Erythroblast (primary cell): Measurements from ENCODE around the gene ELAPOR2.
"Not testable (repeated sequence)": the region's sequence is repeated elsewhere in the genome, so short reads cannot be mapped to it uniquely, and the experiment has no call there.

ENCODE experiments used
- GATA1 ChIP-seq: IDR thresholded peaks from 2 replicates; pipeline ENCODE4 v1.6.1; 2011; ENCODE audit warnings: low read depth, mild to moderate bottlenecking, control low read depth, low read length, moderate library complexity
- POLR2A ChIP-seq: IDR thresholded peaks from 2 replicates; pipeline ENCODE4 v1.6.1; 2011; ENCODE audit warnings: mild to moderate bottlenecking, low read length

- TF ChIP-seq POLR2A, GATA1: not testable (repeated sequence)
Observed at GRCh38 chr7:87097375-87097774, 37.9 kb upstream of the ELAPOR2 start.
